HepG2 (cell line): ENCODE data around the gene C2orf92. TPM values are rescaled to one million over a fixed set of nuclear protein-coding genes. Genes with fewer than 3 reads are reported as not detected.
A peak's percentile ranks its signal among the peaks of the same experiment; 100 is the strongest.

Source experiments
- ARHGAP35 ChIP-seq: sonication (generic); formaldehyde crosslinking; IDR thresholded peaks from 2 replicates; pipeline ENCODE4 v1.9.0; 2022; ENCODE audit warnings: mild to moderate bottlenecking, inconsistent platforms, moderate library complexity, missing genetic modification reagents, borderline replicate concordance
- GMEB2 ChIP-seq: IDR thresholded peaks from 2 replicates; pipeline ENCODE4 v1.6.1; 2016; ENCODE audit warnings: missing biosample characterization, missing genetic modification reagents, low read depth
- IRX3 ChIP-seq: sonication (generic); formaldehyde crosslinking; IDR thresholded peaks from 2 replicates; pipeline ENCODE4 v1.8.1; 2023; ENCODE audit warnings: mild to moderate bottlenecking, low read depth, missing genetic modification reagents, borderline replicate concordance
- NCOA5 ChIP-seq: sonication (generic); formaldehyde crosslinking; IDR thresholded peaks from 2 replicates; pipeline ENCODE4 v1.4.0; 2020; ENCODE audit warnings: missing genetic modification reagents
- NR2F2 ChIP-seq: IDR thresholded peaks from 2 replicates; pipeline ENCODE4 v1.6.1; 2012; ENCODE audit warnings: low read depth, inconsistent platforms, borderline replicate concordance
- RARA ChIP-seq: IDR thresholded peaks from 2 replicates; pipeline ENCODE4 v1.6.1; 2016; ENCODE audit warnings: missing genetic modification reagents, missing compliant biosample characterization
- REPIN1 ChIP-seq: sonication (generic); formaldehyde crosslinking; IDR thresholded peaks from 2 replicates; pipeline ENCODE4 v1.8.0; 2022; ENCODE audit warnings: missing genetic modification reagents, low read depth, mild to moderate bottlenecking, borderline replicate concordance
- SNAPC2 ChIP-seq: sonication (generic); formaldehyde crosslinking; IDR thresholded peaks from 2 replicates; pipeline ENCODE4 v1.8.1; 2022; ENCODE audit warnings: mild to moderate bottlenecking, missing genetic modification reagents
- TAF1 ChIP-seq: sonication (generic); formaldehyde crosslinking; IDR thresholded peaks from 2 replicates; pipeline ENCODE4 v1.4.0; 2020; ENCODE audit warnings: missing genetic modification reagents
- TMF1 ChIP-seq: sonication (generic); formaldehyde crosslinking; IDR thresholded peaks from 2 replicates; pipeline ENCODE4 v1.8.1; 2022; ENCODE audit warnings: low read depth, missing genetic modification reagents
- ZFAT ChIP-seq: sonication (generic); formaldehyde crosslinking; conservative IDR thresholded peaks from 2 replicates; pipeline ENCODE4 v1.8.1; 2023; ENCODE audit warnings: missing genetic modification reagents, inconsistent platforms
- ZFP41 ChIP-seq: sonication (generic); formaldehyde crosslinking; IDR thresholded peaks from 2 replicates; pipeline ENCODE4 v1.4.0; 2020; ENCODE audit warnings: mild to moderate bottlenecking, missing genetic modification reagents, borderline replicate concordance
- ZNF101 ChIP-seq: sonication (generic); formaldehyde crosslinking; IDR thresholded peaks from 2 replicates; pipeline ENCODE4 v1.4.0; 2020; ENCODE audit warnings: mild to moderate bottlenecking, low read depth, missing genetic modification reagents, borderline replicate concordance
- ZNF20 ChIP-seq: sonication (generic); formaldehyde crosslinking; IDR thresholded peaks from 2 replicates; pipeline ENCODE4 v1.4.0; 2020; ENCODE audit warnings: mild to moderate bottlenecking, moderate library complexity, missing genetic modification reagents
- ZNF232 ChIP-seq: sonication (generic); formaldehyde crosslinking; IDR thresholded peaks from 2 replicates; pipeline ENCODE4 v1.4.0; 2020; ENCODE audit warnings: missing genetic modification reagents, borderline replicate concordance
- ZNF878 ChIP-seq: sonication (generic); formaldehyde crosslinking; IDR thresholded peaks from 2 replicates; pipeline ENCODE4 v1.8.1; 2023; ENCODE audit warnings: mild to moderate bottlenecking, missing genetic modification reagents, moderate library complexity
- polyA plus RNA-seq, 8 experiments: library from polyadenylated mRNA; depleted of rRNA in 3 of 8; stranded (reverse) in 7 of 8; unstranded in 1 of 8; fragments of >200 nt; fragmentation: Illumina TruSeq in 4 of 8; extraction: Trizol in 4 of 8; gene quantifications; 2 replicates each; pipeline versions ENCODE4 v1.2.1 to v1.2.3, GENCODE V29; 2011 to 2016; ENCODE audit warnings: low read depth in 4 of 8, missing spikeins in 1 of 8, mixed read lengths in 1 of 8; ENCODE audit not compliant: insufficient read depth in 1 of 8
- total RNA-seq, 5 experiments: library from RNA; depleted of rRNA; stranded (reverse); fragments of >200 nt; fragmentation: Illumina TruSeq; extraction: Trizol; gene quantifications; 2 replicates each; pipeline ENCODE4 v1.2.3, GENCODE V29; 2016; ENCODE audit warnings: low read depth in 1 of 5
- TF ChIP-seq, protein P1 (sequence below), 2 experiments: IDR thresholded peaks; 2 replicates each; pipeline ENCODE4 v1.6.1; 2011 to 2012; ENCODE audit warnings: low read length in 2 of 2, borderline replicate concordance in 1 of 2, low read depth in 1 of 2, mild to moderate bottlenecking in 1 of 2, moderate library complexity in 1 of 2
- TF ChIP-seq, protein P2 (sequence below): fragments of 450-650 bp; IDR thresholded peaks from 2 replicates; pipeline ENCODE4 v1.6.1; 2016
- TF ChIP-seq, protein P3 (sequence below): sonication (generic); formaldehyde crosslinking; IDR thresholded peaks from 2 replicates; pipeline ENCODE4 v1.5.0; 2020; ENCODE audit warnings: mild to moderate bottlenecking, missing genetic modification reagents, borderline replicate concordance
- TF ChIP-seq, protein P4 (sequence below): sonication (generic); formaldehyde crosslinking; IDR thresholded peaks from 2 replicates; pipeline ENCODE4 v1.4.0; 2020; ENCODE audit warnings: missing genetic modification reagents; ENCODE audit errors: not compliant biosample characterization

C2orf92 gene
- total and polyA plus RNA-seq, 2 of the 13 experiments (the other 11 are each of a cell fraction or from before 2014, with no cell fraction given), result 4.9 to 5.0 TPM

DNA sequence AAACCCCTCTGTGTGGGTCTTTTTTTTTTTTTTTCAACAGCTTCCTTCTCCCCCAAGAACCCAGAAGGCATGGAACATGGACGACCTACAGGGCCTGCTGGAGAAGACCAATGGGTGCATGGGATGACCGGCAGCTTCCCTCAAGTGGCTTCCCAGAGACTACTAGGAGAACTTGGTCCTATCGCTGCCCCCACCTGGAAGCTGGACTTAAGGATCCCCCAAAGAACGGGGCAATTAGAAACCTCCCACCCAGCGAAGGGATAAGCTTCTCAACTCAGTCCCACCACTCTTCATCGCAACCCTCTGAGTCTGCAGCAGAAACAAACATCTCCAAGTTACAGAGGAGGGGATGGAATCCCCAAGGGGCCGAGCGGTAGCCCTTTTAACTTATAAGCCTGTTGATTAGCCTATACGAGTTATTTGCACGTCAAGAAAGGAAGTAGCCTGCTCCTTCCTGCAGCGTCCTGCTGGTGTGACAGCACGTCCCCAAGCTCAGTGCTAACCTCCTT is 7.1 kb upstream of the C2orf92 start (continued):
- TF ChIP-seq, protein P1, sequence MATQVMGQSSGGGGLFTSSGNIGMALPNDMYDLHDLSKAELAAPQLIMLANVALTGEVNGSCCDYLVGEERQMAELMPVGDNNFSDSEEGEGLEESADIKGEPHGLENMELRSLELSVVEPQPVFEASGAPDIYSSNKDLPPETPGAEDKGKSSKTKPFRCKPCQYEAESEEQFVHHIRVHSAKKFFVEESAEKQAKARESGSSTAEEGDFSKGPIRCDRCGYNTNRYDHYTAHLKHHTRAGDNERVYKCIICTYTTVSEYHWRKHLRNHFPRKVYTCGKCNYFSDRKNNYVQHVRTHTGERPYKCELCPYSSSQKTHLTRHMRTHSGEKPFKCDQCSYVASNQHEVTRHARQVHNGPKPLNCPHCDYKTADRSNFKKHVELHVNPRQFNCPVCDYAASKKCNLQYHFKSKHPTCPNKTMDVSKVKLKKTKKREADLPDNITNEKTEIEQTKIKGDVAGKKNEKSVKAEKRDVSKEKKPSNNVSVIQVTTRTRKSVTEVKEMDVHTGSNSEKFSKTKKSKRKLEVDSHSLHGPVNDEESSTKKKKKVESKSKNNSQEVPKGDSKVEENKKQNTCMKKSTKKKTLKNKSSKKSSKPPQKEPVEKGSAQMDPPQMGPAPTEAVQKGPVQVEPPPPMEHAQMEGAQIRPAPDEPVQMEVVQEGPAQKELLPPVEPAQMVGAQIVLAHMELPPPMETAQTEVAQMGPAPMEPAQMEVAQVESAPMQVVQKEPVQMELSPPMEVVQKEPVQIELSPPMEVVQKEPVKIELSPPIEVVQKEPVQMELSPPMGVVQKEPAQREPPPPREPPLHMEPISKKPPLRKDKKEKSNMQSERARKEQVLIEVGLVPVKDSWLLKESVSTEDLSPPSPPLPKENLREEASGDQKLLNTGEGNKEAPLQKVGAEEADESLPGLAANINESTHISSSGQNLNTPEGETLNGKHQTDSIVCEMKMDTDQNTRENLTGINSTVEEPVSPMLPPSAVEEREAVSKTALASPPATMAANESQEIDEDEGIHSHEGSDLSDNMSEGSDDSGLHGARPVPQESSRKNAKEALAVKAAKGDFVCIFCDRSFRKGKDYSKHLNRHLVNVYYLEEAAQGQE (IDR thresholded peaks at IDR 0.05; ENCODE audit: borderline replicate concordance in 1 of 2, low read depth in 1 of 2, low read length in 2 of 2), result no peak
- TF ChIP-seq ZNF101 (no peak), GMEB2 (CRISPR knock-in tag) (no peak), ZNF232 (no peak), REPIN1 (no peak), NCOA5 (no peak), ZNF878 (CRISPR knock-in tag) (no peak), ZFP41 (CRISPR knock-in tag) (no peak), TAF1 (CRISPR knock-in tag) (no peak), RARA (CRISPR knock-in tag) (no peak), TMF1 (CRISPR knock-in tag) (no peak), SNAPC2 (CRISPR knock-in tag) (0 out of 2 replicates have a peak, but pooled peaks have one; percentile 53), ZFAT (CRISPR knock-in tag) (no peak), ARHGAP35 (no peak), NR2F2 (no peak), ZNF20 (no peak), IRX3 (CRISPR knock-in tag) (0 out of 2 replicates have a peak, but pooled peaks have one; percentile 34)
- TF ChIP-seq, protein P2, sequence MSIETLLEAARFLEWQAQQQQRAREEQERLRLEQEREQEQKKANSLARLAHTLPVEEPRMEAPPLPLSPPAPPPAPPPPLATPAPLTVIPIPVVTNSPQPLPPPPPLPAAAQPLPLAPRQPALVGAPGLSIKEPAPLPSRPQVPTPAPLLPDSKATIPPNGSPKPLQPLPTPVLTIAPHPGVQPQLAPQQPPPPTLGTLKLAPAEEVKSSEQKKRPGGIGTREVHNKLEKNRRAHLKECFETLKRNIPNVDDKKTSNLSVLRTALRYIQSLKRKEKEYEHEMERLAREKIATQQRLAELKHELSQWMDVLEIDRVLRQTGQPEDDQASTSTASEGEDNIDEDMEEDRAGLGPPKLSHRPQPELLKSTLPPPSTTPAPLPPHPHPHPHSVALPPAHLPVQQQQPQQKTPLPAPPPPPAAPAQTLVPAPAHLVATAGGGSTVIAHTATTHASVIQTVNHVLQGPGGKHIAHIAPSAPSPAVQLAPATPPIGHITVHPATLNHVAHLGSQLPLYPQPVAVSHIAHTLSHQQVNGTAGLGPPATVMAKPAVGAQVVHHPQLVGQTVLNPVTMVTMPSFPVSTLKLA, result no peak
- TF ChIP-seq, protein P3, sequence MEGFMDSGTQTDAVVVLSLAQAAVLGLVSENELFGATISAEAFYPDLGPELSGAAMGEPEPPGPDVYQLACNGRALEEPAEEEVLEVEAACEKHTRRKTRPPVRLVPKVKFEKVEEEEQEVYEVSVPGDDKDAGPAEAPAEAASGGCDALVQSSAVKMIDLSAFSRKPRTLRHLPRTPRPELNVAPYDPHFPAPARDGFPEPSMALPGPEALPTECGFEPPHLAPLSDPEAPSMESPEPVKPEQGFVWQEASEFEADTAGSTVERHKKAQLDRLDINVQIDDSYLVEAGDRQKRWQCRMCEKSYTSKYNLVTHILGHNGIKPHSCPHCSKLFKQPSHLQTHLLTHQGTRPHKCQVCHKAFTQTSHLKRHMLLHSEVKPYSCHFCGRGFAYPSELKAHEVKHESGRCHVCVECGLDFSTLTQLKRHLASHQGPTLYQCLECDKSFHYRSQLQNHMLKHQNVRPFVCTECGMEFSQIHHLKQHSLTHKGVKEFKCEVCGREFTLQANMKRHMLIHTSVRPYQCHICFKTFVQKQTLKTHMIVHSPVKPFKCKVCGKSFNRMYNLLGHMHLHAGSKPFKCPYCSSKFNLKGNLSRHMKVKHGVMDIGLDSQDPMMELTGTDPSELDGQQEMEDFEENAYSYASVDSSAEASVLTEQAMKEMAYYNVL, result no peak
- TF ChIP-seq, protein P4, sequence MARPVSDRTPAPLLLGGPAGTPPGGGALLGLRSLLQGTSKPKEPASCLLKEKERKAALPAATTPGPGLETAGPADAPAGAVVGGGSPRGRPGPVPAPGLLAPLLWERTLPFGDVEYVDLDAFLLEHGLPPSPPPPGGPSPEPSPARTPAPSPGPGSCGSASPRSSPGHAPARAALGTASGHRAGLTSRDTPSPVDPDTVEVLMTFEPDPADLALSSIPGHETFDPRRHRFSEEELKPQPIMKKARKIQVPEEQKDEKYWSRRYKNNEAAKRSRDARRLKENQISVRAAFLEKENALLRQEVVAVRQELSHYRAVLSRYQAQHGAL, result no peak
